Measurements from ENCODE around the gene SERINC2. TPM values are rescaled to one million over a fixed set of nuclear protein-coding genes. Genes with fewer than 3 reads are reported as not detected.
"Not testable (repeated sequence)": the region's sequence is repeated elsewhere in the genome, so short reads cannot be mapped to it uniquely, and the experiment has no call there.

SERINC2 gene
- polyA plus RNA-seq, 1 donor (not counting 4 experiments of a cell fraction or from before 2014, with no cell fraction given), result 171 TPM

DNA sequence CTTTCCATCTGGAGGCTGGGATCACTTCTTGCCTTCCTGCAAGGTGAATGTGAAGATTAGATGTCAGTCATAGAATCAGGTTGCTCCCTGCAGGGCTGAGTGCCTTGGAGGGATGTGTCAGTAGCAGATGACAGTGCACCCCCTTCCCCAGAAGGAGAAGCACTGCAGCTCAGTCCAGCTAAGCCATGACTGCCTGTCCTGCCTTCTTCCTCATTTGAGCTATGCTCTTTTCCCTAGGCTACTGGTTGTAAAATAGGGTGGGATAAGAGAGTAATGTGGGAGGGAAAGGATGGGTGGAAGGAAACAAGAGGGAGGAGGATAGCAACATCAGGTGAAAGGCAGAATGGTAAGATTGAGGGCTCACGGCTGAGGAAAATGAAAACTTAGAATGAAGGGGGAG is 29.0 kb upstream of the SERINC2 start:
- H3K27ac ChIP-seq (ENCODE audit: control insufficient read depth, insufficient read depth, low read length), result no peak overlapping the region
- H3K4me3 ChIP-seq (ENCODE audit: control insufficient read depth in 2 of 3, extremely low read depth in 1 of 3, insufficient read depth in 2 of 3, low read depth in 1 of 3, low read length in 3 of 3), result no peak overlapping the region
- no peaks in the 10 kb centered on the region for H4K20me1 ChIP-seq (ENCODE audit: control insufficient read depth, extremely low read depth, insufficient read depth, low read length)
- no peak overlapping the region for H3K4me2 ChIP-seq (ENCODE audit: control insufficient read depth, extremely low read depth, insufficient read depth, low read depth, low read length)
- no peaks in the 10 kb centered on the region for H3K9me1 ChIP-seq (ENCODE audit: control insufficient read depth, extremely low read depth, insufficient read depth, low read length)
- no peak overlapping the region for H3K9ac ChIP-seq (ENCODE audit: control insufficient read depth, extremely low read depth, insufficient read depth, low read length)
- no peak overlapping the region for H2AFZ ChIP-seq (ENCODE audit: control insufficient read depth, low read length)
- DNase-seq (ENCODE audit: low read depth, low spot score) (no peak), FAIRE-seq (no peak)
- no peaks in the 10 kb centered on the region for H3K79me2 ChIP-seq (ENCODE audit: control insufficient read depth, insufficient read depth, low read length)
- H3K27me3 ChIP-seq (ENCODE audit: control insufficient read depth, extremely low read depth, insufficient read depth, low read length), result no peaks in the 10 kb centered on the region
- TF ChIP-seq, protein P1, sequence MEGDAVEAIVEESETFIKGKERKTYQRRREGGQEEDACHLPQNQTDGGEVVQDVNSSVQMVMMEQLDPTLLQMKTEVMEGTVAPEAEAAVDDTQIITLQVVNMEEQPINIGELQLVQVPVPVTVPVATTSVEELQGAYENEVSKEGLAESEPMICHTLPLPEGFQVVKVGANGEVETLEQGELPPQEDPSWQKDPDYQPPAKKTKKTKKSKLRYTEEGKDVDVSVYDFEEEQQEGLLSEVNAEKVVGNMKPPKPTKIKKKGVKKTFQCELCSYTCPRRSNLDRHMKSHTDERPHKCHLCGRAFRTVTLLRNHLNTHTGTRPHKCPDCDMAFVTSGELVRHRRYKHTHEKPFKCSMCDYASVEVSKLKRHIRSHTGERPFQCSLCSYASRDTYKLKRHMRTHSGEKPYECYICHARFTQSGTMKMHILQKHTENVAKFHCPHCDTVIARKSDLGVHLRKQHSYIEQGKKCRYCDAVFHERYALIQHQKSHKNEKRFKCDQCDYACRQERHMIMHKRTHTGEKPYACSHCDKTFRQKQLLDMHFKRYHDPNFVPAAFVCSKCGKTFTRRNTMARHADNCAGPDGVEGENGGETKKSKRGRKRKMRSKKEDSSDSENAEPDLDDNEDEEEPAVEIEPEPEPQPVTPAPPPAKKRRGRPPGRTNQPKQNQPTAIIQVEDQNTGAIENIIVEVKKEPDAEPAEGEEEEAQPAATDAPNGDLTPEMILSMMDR (optimal IDR thresholded peaks at IDR 0.05 in 1 of 3, IDR thresholded peaks at IDR 0.05 in 1 of 3, conservative IDR thresholded peaks at IDR 0.05 in 1 of 3; ENCODE audit: extremely low read depth in 1 of 3, insufficient read depth in 2 of 3, low read length in 3 of 3), result no peak
- no peak for TF ChIP-seq EZH2 (IDR thresholded peaks at IDR 0.05; ENCODE audit: low read length)
- no peaks in the 10 kb centered on the region for H3K36me3 ChIP-seq (ENCODE audit: control insufficient read depth in 2 of 2, extremely low read depth in 1 of 2, insufficient read depth in 2 of 2, low read length in 2 of 2)
- dilution Hi-C loops (cut with MboI; ENCODE audit: extremely low pct_ligation_motif_present, low sequenced_read_pairs), result no loop called here
- no peaks in the 10 kb centered on the region for H3K4me1 ChIP-seq (ENCODE audit: control insufficient read depth, extremely low read depth, insufficient read depth, low read length)
- H3K9me3 ChIP-seq (ENCODE audit: control insufficient read depth, low read depth, low read length), result no peaks in the 10 kb centered on the region

- H3K27ac ChIP-seq (ENCODE audit: control insufficient read depth, insufficient read depth, low read length); H3K79me2 ChIP-seq (ENCODE audit: control insufficient read depth, insufficient read depth, low read length); H3K36me3 ChIP-seq (ENCODE audit: control insufficient read depth in 2 of 2, extremely low read depth in 1 of 2, insufficient read depth in 2 of 2, low read length in 2 of 2); H3K27me3 ChIP-seq (ENCODE audit: control insufficient read depth, extremely low read depth, insufficient read depth, low read length); dilution Hi-C loops (cut with MboI; ENCODE audit: extremely low pct_ligation_motif_present, low sequenced_read_pairs); H4K20me1 ChIP-seq (ENCODE audit: control insufficient read depth, extremely low read depth, insufficient read depth, low read length); FAIRE-seq; H3K9ac ChIP-seq (ENCODE audit: control insufficient read depth, extremely low read depth, insufficient read depth, low read length); H3K4me2 ChIP-seq (ENCODE audit: control insufficient read depth, extremely low read depth, insufficient read depth, low read depth, low read length); H3K4me3 ChIP-seq (ENCODE audit: control insufficient read depth in 2 of 3, extremely low read depth in 1 of 3, insufficient read depth in 2 of 3, low read depth in 1 of 3, low read length in 3 of 3); H2AFZ ChIP-seq (ENCODE audit: control insufficient read depth, low read length); H3K9me3 ChIP-seq (ENCODE audit: control insufficient read depth, low read depth, low read length); H3K9me1 ChIP-seq (ENCODE audit: control insufficient read depth, extremely low read depth, insufficient read depth, low read length); DNase-seq (ENCODE audit: low read depth, low spot score): not testable (repeated sequence)
- H3K4me1 ChIP-seq (ENCODE audit: control insufficient read depth, extremely low read depth, insufficient read depth, low read length), result peaks cover 12% of the 10 kb centered on the region
Measured at GRCh38 chr1:31386576-31387243, 26.3 kb upstream of the SERINC2 start.

DNA sequence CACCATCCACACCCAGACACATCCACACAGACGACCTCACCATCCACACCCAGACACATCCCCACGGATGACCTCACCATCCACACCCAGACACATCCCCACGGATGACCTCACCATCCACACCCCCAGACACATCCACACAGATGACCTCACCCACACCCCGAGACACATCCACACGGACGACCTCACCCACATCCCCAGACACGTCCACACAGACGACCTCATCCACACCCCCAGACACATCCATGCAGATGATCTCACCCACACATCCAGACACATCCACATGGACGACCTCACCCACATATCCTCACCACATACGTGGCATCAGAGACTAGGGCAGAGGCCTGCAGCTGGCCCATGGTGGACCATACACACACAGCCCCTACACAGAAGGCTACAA is 25.4 kb upstream of the SERINC2 start:
- FAIRE-seq (no peak), DNase-seq (ENCODE audit: low read depth, low spot score) (no peak)
- H2AFZ ChIP-seq (ENCODE audit: control insufficient read depth, low read length), result no peak overlapping the region
- TF ChIP-seq EZH2 (IDR thresholded peaks at IDR 0.05; ENCODE audit: low read length), result no peak
- TF ChIP-seq, protein P1 (optimal IDR thresholded peaks at IDR 0.05 in 1 of 3, IDR thresholded peaks at IDR 0.05 in 1 of 3, conservative IDR thresholded peaks at IDR 0.05 in 1 of 3; ENCODE audit: extremely low read depth in 1 of 3, insufficient read depth in 2 of 3, low read length in 3 of 3), result no peak
- no peak overlapping the region for H3K9ac ChIP-seq (ENCODE audit: control insufficient read depth, extremely low read depth, insufficient read depth, low read length)
- no peak overlapping the region for H3K4me2 ChIP-seq (ENCODE audit: control insufficient read depth, extremely low read depth, insufficient read depth, low read depth, low read length)
- no peaks in the 10 kb centered on the region for H3K9me1 ChIP-seq (ENCODE audit: control insufficient read depth, extremely low read depth, insufficient read depth, low read length)
- H3K4me1 ChIP-seq (ENCODE audit: control insufficient read depth, extremely low read depth, insufficient read depth, low read length), result peaks cover 12% of the 10 kb centered on the region
- H4K20me1 ChIP-seq (ENCODE audit: control insufficient read depth, extremely low read depth, insufficient read depth, low read length), result no peaks in the 10 kb centered on the region
- no peak overlapping the region for H3K27ac ChIP-seq (ENCODE audit: control insufficient read depth, insufficient read depth, low read length)
- no peak overlapping the region for H3K4me3 ChIP-seq (ENCODE audit: control insufficient read depth in 2 of 3, extremely low read depth in 1 of 3, insufficient read depth in 2 of 3, low read depth in 1 of 3, low read length in 3 of 3)
- H3K36me3 ChIP-seq (ENCODE audit: control insufficient read depth in 2 of 2, extremely low read depth in 1 of 2, insufficient read depth in 2 of 2, low read length in 2 of 2), result no peaks in the 10 kb centered on the region
- no peaks in the 10 kb centered on the region for H3K79me2 ChIP-seq (ENCODE audit: control insufficient read depth, insufficient read depth, low read length)
- H3K27me3 ChIP-seq (ENCODE audit: control insufficient read depth, extremely low read depth, insufficient read depth, low read length), result no peaks in the 10 kb centered on the region
- dilution Hi-C loops (cut with MboI; ENCODE audit: extremely low pct_ligation_motif_present, low sequenced_read_pairs), result no loop called here
- H3K9me3 ChIP-seq (ENCODE audit: control insufficient read depth, low read depth, low read length), result no peaks in the 10 kb centered on the region
